Aorta (tissue), 5 donors: ENCODE data around the gene CRIP3. TPM values are rescaled to one million over a fixed set of nuclear protein-coding genes. Genes with fewer than 3 reads are reported as not detected.
A peak's percentile ranks its signal among the peaks of the same experiment; 100 is the strongest.

ENCODE experiments used
- ATAC-seq: fragments of 200-7000 bp; cut with Tn5 transposase; one replicate; pipeline ENCODE4 v1.9.1; 2022; ENCODE audit warnings: moderate library complexity; ENCODE audit not compliant: low FRiP score
- DNase-seq, 2 donors: peaks; one replicate each; pipeline ENCODE4 v3.0.0-alpha.2; 2020
- H3K27ac ChIP-seq, 2 donors: one replicate each; pipeline ENCODE4 v1.5.1; 2013; ENCODE audit warnings: low read length in 2 of 2, mild to moderate bottlenecking in 2 of 2, moderate library complexity in 2 of 2, control low read depth in 1 of 2, inconsistent platforms in 1 of 2, low read depth in 1 of 2
- H3K27me3 ChIP-seq, 2 donors: one replicate each; pipeline ENCODE4 v1.6.1; 2013; ENCODE audit warnings: control low read depth in 1 of 2, low read length in 1 of 2, mild to moderate bottlenecking in 1 of 2, moderate library complexity in 1 of 2; ENCODE audit not compliant: insufficient read depth in 2 of 2, control insufficient read depth in 1 of 2
- H3K36me3 ChIP-seq, 2 donors: one replicate each; pipeline ENCODE4 v1.6.1; 2013; ENCODE audit warnings: control low read depth in 1 of 2, low read length in 1 of 2, mild to moderate bottlenecking in 1 of 2; ENCODE audit not compliant: insufficient read depth in 2 of 2, control insufficient read depth in 1 of 2
- H3K4me1 ChIP-seq, 2 donors: one replicate each; pipeline ENCODE4 v1.6.1; 2013; ENCODE audit warnings: low read length in 2 of 2, control low read depth in 1 of 2, mild to moderate bottlenecking in 1 of 2, moderate library complexity in 1 of 2; ENCODE audit not compliant: insufficient read depth in 2 of 2, control insufficient read depth in 1 of 2
- H3K4me3 ChIP-seq, 2 donors: one replicate each; pipeline ENCODE4 v1.5.1; 2013; ENCODE audit warnings: low read length in 2 of 2, control low read depth in 1 of 2, mild to moderate bottlenecking in 1 of 2
- H3K9me3 ChIP-seq: one replicate; pipeline ENCODE4 v1.6.1; 2013; ENCODE audit warnings: mild to moderate bottlenecking, low read length; ENCODE audit not compliant: control insufficient read depth
- WGBS, 2 donors: extraction: QIAGEN DNeasy Blood & Tissue Kit; methylation state at CpG; one replicate each; pipeline ENCODE4 v1.1.7; 2013; 5-methylcytosine and 5-hydroxymethylcytosine counted together
- intact Hi-C, 2 donors: fragments of 100-400 bp; cut with DNase I; formaldehyde crosslinking; loops; one replicate each; pipeline versions ENCODE4 v1.14.2 to v1.15.0; 2022
- polyA plus RNA-seq, 2 donors: library from polyadenylated mRNA; stranded (reverse); fragments of 200-250 nt; gene quantifications; one replicate each; pipeline ENCODE4 v1.2.3, GENCODE V29; 2013
- total RNA-seq, 2 donors: library from RNA; stranded (reverse); fragmentation: NEBNext Ultra II Directional; extraction: Animal tissue kit (Norgen Biotek cat#: 25700); gene quantifications; one replicate each; pipeline ENCODE4 v1.2.1, GENCODE V29; 2021
- donor health status: healthy with polysubstance abuse.
- donor health status: Bipolar disorder and iron deficiency.
- donor health status: DM: no; HTN: no; CAD: no.
- donor health status: DM: no; HTN: no; CAD: no.
- donor health status: DM: yes; HTN: yes; CAD: no.

Gene CRIP3
- total and polyA plus RNA-seq, 4 donors = 0.65 to 2.2 (median 1.8) TPM; not detected in 1

DNA sequence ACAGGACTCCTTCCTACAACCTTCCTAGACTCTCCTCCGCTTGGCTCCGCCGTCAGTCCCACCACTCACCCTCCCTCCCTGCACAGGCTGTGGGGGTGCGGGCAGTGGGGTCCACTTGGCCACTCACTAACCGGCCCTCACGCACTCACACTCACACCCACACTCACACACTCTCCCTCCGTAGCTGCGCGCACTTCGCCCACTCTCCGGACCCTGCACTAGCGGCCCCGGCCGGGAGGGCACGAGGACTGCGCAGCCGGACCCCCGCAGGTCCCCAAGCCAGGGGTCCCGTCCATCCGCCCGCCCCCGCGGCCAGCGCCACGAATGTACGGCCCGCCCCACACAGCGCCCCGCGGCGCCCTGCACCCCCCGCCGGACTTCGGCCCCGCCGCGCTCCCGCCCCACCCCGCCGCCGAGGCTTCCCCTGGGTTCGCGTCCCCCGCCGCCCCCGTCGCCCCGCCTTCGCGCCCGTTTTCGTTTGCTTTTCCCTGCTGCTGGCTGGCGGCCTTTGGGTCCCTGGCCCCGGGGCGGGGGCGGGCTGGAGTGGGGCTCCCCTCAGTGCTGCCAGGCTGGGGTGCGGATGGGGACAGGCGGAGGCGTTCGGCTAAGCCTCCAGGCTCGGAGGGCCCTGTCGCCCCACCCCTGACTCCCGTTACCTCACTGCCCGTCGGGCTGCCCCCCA lies 33.6 kb downstream of the CRIP3 start:
- H3K9me3 ChIP-seq = no peaks in the 10 kb centered on the region
- H3K4me1 ChIP-seq = no peaks in the 10 kb centered on the region
- 2 to 4% methylated on average over 48 to 65 of the region's 65 CpGs for WGBS, 2 donors
- H3K36me3 ChIP-seq = no peaks in the 10 kb centered on the region
- H3K27me3 ChIP-seq = no peaks in the 10 kb centered on the region
- intact Hi-C loops = no loop called here
- H3K27ac ChIP-seq = no peak overlapping the region
- DNase-seq (no peak), ATAC-seq (no peak)
- peak overlapping the region in 1 of 2 donors; percentile 3 for H3K4me3 ChIP-seq

DNA sequence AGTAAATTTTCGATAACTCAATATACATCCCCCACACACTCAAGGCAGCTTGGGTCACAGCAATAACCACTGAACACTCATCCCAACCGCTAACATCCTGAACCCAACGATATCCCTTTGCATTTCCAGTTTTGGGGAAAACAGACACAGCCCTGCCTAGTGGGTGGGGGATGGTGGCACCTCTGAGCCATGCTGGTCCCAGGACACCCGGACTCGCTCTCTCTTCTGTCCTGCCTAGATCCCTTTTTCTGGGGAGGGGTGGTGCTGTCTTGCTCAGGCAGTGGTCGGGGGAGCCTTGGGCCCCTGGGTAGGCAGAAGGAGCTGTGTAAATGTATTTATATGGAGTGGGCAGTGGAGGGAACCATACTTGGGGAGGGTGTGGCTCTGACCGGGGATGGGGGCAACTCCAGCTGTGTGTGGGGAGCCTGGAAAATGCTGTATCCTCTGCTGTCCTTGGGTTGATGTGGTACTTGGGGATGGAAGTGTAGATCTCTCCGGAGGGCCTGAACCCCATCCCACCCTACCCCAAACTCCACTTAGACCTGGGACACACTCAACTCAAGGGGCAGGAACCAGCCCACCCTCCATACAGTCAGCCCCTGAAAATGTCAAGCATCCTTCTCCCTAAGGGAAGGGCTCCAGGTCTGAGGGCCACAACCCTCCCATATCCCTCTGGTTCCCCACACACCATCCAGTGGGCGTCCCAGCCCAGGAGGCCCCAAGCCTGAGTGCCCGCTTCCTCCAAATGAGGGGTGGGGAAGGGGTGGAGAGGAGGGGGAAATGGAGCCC lies 34.3 kb downstream of the CRIP3 start:
- DNase-seq (no peak), ATAC-seq (no peak)
- Histone ChIP-seq H3K36me3 (no peaks in the 10 kb centered on the region), H3K27ac (no peak overlapping the region), H3K9me3 (no peaks in the 10 kb centered on the region), H3K4me3 (no peak overlapping the region), H3K4me1 (no peaks in the 10 kb centered on the region), H3K27me3 (no peaks in the 10 kb centered on the region)
- intact Hi-C loops = no loop called here
- WGBS, 2 donors = 85% methylated on average over 10 of the region's 10 CpGs

DNA sequence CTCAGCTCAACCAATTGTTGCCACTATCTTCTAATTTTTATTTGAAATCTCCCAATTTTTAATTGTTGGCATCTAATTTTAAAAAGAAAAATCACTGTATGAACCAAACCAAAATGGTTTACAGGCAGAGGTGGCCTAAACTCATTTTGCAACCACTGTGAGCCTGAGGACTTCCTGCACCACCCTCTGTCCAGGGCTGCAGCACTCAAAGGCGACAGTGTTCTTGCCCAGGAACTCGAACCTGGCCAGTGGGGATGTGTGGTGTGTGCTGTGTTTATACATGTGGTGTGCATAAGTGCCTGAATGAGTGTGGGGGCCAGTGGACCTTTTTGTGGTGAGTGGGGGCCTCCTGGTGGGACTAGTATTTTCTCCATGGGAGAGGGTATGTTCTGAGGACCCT lies 34.9 kb downstream of the CRIP3 start:
- intact Hi-C loops = no loop called here
- no peaks in the 10 kb centered on the region for H3K9me3 ChIP-seq
- WGBS, 2 donors = 71 to 74% methylated on average over 2 of the region's 2 CpGs
- no peaks in the 10 kb centered on the region for H3K27me3 ChIP-seq
- no peak overlapping the region for H3K27ac ChIP-seq
- no peak for DNase-seq
- no peaks in the 10 kb centered on the region for H3K4me1 ChIP-seq
- H3K36me3 ChIP-seq = no peaks in the 10 kb centered on the region
- H3K4me3 ChIP-seq = no peak overlapping the region
- no peak for ATAC-seq

DNA sequence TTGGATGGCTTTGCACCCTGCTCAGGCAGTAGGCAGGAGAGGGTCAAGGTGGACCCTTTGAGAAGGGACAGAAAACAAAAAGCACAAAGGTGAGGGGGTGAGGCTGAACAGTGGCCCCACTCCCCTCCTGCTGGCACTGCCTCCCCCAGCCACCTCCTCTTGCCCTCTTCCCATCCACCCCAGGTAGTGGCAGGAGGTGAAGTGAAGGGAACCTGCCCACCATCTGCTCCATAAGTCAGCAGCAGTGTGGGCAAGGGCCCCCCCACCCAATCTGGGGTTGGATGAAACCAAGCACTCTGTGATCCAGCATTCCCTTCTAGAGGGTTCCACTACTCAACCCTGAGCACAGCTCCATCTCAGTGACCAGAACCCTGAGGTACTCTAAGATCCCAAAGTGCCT lies 36.7 kb downstream of the CRIP3 start:
- no peak for DNase-seq
- Histone ChIP-seq H3K9me3 (no peaks in the 10 kb centered on the region), H3K27ac (no peak overlapping the region), H3K4me1 (no peaks in the 10 kb centered on the region), H3K36me3 (no peaks in the 10 kb centered on the region), H3K4me3 (no peak overlapping the region), H3K27me3 (no peaks in the 10 kb centered on the region)
- ATAC-seq = no peak
- intact Hi-C loops = no loop called here

DNA sequence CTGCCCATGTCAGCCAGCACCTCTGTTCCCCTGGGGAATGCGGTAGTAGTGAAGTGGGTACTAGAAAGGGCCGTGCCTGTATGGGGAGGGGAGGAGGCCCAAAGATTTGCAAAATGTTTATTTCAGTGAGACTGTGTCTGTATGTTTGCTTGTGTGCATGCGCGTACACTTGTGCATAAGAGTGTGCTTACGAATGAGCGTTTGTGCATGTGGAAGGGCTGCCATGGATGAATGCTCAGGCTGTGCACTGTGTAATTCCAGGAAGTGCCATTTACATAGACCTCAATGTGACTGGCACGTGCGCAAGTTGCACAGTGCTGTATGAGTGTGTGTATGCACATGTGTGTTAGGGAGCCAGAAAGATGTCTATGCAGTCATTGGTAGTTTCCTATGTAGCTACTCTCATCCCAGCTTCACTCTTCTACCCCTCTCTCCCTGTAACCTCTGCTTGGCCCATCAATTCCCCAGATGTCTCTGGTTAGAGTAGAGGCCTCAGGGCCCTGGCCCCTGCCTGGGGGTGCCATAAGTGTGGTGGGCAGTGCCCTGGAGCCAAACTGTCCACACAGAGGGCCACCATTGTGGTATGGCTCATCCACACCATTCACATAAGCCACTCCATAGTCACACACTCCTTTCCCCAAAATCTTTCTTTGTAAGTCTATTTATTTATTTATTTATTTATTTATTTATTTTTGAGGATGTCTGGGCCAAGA lies 37.4 kb downstream of the CRIP3 start:
- intact Hi-C loops = no loop called here
- ATAC-seq = no peak
- no peaks in the 10 kb centered on the region for H3K4me1 ChIP-seq

DNA sequence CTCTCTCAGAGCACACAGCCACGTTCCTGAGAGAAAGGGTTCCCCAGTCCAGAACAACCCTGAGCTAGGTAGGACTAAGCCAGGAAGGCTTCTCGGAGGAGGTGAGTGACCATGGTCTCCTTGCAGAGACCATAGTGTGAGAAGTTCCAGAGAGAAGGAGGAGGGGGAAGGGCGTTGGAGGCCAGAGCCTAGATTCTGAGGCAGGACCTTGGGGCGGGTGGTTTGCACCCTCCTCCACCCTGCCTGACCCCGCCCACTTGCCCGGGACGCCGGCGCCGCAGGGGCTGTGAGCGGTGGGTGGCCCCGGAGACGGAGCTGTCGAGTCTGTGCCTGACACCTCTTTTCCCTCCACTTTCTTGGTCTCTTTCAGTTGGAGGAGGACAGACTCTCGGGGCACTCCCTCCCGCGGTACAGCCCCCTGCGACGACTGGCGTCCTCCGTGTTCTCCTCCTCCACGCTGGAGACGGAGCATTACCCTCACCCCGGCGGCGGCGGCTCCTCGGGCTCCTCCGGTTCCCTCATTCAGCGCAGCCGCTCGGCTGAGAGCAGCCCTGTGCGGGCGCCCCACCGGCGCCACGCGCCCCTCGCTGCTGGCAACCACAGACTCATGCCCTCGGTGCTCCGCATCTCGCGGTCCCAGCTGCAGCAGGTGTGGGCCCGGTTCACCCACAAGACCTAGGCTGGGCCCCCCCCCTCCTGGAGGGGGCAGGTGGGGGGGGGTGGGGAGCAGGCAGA lies 39.2 kb downstream of the CRIP3 start:
- no peak overlapping the region for H3K4me3 ChIP-seq
- no peaks in the 10 kb centered on the region for H3K4me1 ChIP-seq
- H3K36me3 ChIP-seq = no peaks in the 10 kb centered on the region
- H3K27ac ChIP-seq = no peak overlapping the region
- intact Hi-C loops = no loop called here
- H3K9me3 ChIP-seq = no peaks in the 10 kb centered on the region
- ATAC-seq (no peak), DNase-seq (no peak)
- no peaks in the 10 kb centered on the region for H3K27me3 ChIP-seq
- 3 to 5% methylated on average over 43 to 44 of the region's 44 CpGs for WGBS, 2 donors

More for the DNA sequence above, 37.4 kb downstream of the CRIP3 start:
- DNase-seq = no peak
- 92 to 93% methylated on average over 8 of the region's 8 CpGs for WGBS, 2 donors
- Histone ChIP-seq H3K27ac (no peak overlapping the region), H3K36me3 (no peaks in the 10 kb centered on the region), H3K4me3 (no peak overlapping the region), H3K9me3 (no peaks in the 10 kb centered on the region), H3K27me3 (no peaks in the 10 kb centered on the region)

DNA sequence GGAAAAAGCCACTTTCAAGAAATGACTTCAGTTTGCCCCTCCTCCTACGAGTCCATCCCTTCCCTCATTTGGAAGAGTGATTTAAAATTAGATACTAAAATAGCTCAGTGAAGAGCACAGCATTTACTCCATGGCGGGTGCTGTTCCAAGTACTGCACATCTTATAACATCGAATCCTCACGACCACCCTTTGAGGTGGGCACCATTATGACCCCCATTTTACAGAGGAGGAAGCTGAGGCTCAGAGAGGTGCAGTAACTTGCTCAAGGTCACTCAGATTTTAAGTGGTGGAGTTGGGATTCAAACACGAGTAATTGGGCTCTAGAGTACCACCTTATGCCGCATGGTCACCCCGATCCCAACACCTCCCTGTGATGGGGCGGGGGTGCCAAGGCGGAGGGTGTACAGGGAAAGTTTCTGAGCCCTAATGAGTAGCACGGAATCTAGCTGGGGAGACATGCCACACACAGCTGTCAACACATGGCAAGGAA lies 39.8 kb downstream of the CRIP3 start:
- 69 to 73% methylated on average over 10 of the region's 10 CpGs for WGBS, 2 donors
- no peaks in the 10 kb centered on the region for H3K9me3 ChIP-seq
- peak; percentile 41 for ATAC-seq
- H3K4me1 ChIP-seq = no peaks in the 10 kb centered on the region
- intact Hi-C loops = no loop called here
- no peak overlapping the region for H3K27ac ChIP-seq
- no peaks in the 10 kb centered on the region for H3K27me3 ChIP-seq
- no peaks in the 10 kb centered on the region for H3K36me3 ChIP-seq
- no peak overlapping the region for H3K4me3 ChIP-seq
- DNase-seq = no peak

DNA sequence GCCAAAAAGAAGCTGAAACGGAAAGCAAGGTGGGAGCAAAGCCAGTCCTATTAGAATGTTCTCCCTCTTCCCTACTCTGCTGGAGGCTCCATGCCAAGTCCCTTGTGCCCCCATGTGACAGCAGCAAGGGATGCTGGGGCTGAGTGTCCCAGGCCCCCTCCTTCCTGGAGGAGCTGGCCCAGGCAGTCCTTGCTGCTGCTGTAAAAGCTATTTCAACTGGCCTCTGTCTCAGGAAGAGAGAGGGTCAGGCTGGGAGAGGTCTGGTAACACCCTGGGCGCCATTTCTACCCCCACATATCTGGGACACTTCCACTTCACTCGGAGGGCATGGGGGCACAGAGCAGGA lies 40.3 kb downstream of the CRIP3 start:
- no peaks in the 10 kb centered on the region for H3K27me3 ChIP-seq
- DNase-seq (no peak), ATAC-seq (peak; percentile 45)
- H3K4me3 ChIP-seq = no peak overlapping the region
- intact Hi-C loops = no loop called here
- H3K36me3 ChIP-seq = no peaks in the 10 kb centered on the region
- no peaks in the 10 kb centered on the region for H3K4me1 ChIP-seq
- 43 to 44% methylated on average over 3 of the region's 3 CpGs for WGBS, 2 donors
- H3K27ac ChIP-seq = no peak overlapping the region
- no peaks in the 10 kb centered on the region for H3K9me3 ChIP-seq
